Endothelial cell of umbilical vein (primary cell): ENCODE data around the gene CALHM1. TPM values are rescaled to one million over a fixed set of nuclear protein-coding genes. Genes with fewer than 3 reads are reported as not detected.
"Not testable (repeated sequence)": the region's sequence is repeated elsewhere in the genome, so short reads cannot be mapped to it uniquely, and the experiment has no call there.

Source experiments
- BruUV-seq: library from RNA; stranded (reverse); fragments of 400-500 nt; replicated peaks from 2 replicates; lab custom pipeline; 2021; lab: Mats Ljungman, UMichigan
- CTCF ChIA-PET: fragments of 300-600, 350-600 bp; sonication (Branson Sonifier 250); formaldehyde crosslinking; loops from one replicate; lab custom pipeline; 2021; ENCODE audit warnings: antibody characterized with exemption, inconsistent platforms; lab: Charles Lee
- POLR2A ChIA-PET: fragments of 300-600, 350-600 bp; sonication (Branson Sonifier 250); formaldehyde crosslinking; loops from one replicate; lab custom pipeline; 2021; ENCODE audit warnings: antibody characterized with exemption, inconsistent platforms; lab: Charles Lee
- DNase-seq: peaks from one replicate; pipeline ENCODE4 v3.0.0-alpha.2; 2011; ENCODE audit warnings: low read depth, low spot score
- FAIRE-seq: peaks from 2 replicates; lab custom pipeline; 2011; peaks lifted over from hg19 to GRCh38; lab: Jason Lieb, UNC
- H2AFZ ChIP-seq: 2 replicates; pipeline ENCODE4 v1.6.0; 2012; ENCODE audit warnings: low read depth, low read length, control low read depth, inconsistent platforms
- H3K27ac ChIP-seq: 2 replicates; pipeline ENCODE4 v1.5.1; 2011; ENCODE audit warnings: low read depth, mild to moderate bottlenecking, control low read depth, low read length, moderate library complexity; ENCODE audit not compliant: insufficient read depth
- H3K27me3 ChIP-seq, 2 experiments: 2 replicates each; pipeline versions ENCODE4 v1.6.0 to v1.6.1; 2011; ENCODE audit warnings: low read length in 2 of 2, mixed read lengths in 1 of 2; ENCODE audit not compliant: control insufficient read depth in 2 of 2, insufficient read depth in 2 of 2
- H3K36me3 ChIP-seq, 2 experiments: 2 replicates in 1 of 2; 3 replicates in 1 of 2; pipeline ENCODE4 v1.5.1; 2011; ENCODE audit warnings: low read length in 2 of 2, mild to moderate bottlenecking in 1 of 2, moderate library complexity in 1 of 2; ENCODE audit not compliant: control insufficient read depth in 2 of 2, insufficient read depth in 2 of 2; ENCODE audit errors: extremely low read depth in 1 of 2
- H3K4me1 ChIP-seq: 3 replicates; pipeline ENCODE4 v1.5.1; 2011; ENCODE audit warnings: mild to moderate bottlenecking, low read length; ENCODE audit not compliant: control insufficient read depth, insufficient read depth; ENCODE audit errors: extremely low read depth
- H3K4me2 ChIP-seq: 2 replicates; pipeline ENCODE4 v1.6.1; 2011; ENCODE audit warnings: low read length, control low read depth, mixed read lengths; ENCODE audit not compliant: insufficient read depth
- H3K4me3 ChIP-seq, 3 experiments: fragments of 200-600 bp in 1 of 3; sonication (generic), shearing (Covaris generic) in 1 of 3; replicated peaks in 1 of 3; 2 replicates each; pipeline ENCODE4 v1.5.1; 2011 to 2016; ENCODE audit warnings: control low read depth in 3 of 3, low read length in 3 of 3, mild to moderate bottlenecking in 2 of 3, inconsistent platforms in 1 of 3, low read depth in 1 of 3, moderate library complexity in 1 of 3; ENCODE audit not compliant: insufficient read depth in 1 of 3
- H3K79me2 ChIP-seq: 2 replicates; pipeline ENCODE4 v1.6.0; 2012; ENCODE audit warnings: low read length, inconsistent platforms; ENCODE audit not compliant: control insufficient read depth, insufficient read depth
- H3K9ac ChIP-seq: replicated peaks from 2 replicates; pipeline ENCODE3; 2011; ENCODE audit warnings: low read length, control low read depth; ENCODE audit not compliant: insufficient read depth; ENCODE audit errors: extremely low read depth
- H3K9me1 ChIP-seq: replicated peaks from 3 replicates; pipeline ENCODE4 v1.6.0; 2011; ENCODE audit warnings: mild to moderate bottlenecking, low read length; ENCODE audit not compliant: control insufficient read depth, insufficient read depth; ENCODE audit errors: extremely low read depth
- H3K9me3 ChIP-seq: replicated peaks from 2 replicates; pipeline ENCODE4 v1.5.1; 2012; ENCODE audit warnings: low read length, inconsistent platforms; ENCODE audit not compliant: control insufficient read depth, insufficient read depth
- H4K20me1 ChIP-seq: replicated peaks from 2 replicates; pipeline ENCODE3; 2011; ENCODE audit warnings: mild to moderate bottlenecking, low read length; ENCODE audit not compliant: control insufficient read depth, insufficient read depth; ENCODE audit errors: extremely low read depth
- EZH2 ChIP-seq: IDR thresholded peaks from 2 replicates; pipeline ENCODE4 v1.6.1; 2012; ENCODE audit warnings: borderline replicate concordance, low read depth, mild to moderate bottlenecking, moderate library complexity, low read length, inconsistent platforms; ENCODE audit not compliant: severe bottlenecking
- FOS ChIP-seq: IDR thresholded peaks from 2 replicates; pipeline ENCODE4 v1.6.1; 2011; ENCODE audit warnings: mild to moderate bottlenecking, low read length, moderate library complexity, borderline replicate concordance; ENCODE audit not compliant: insufficient read depth
- GATA2 ChIP-seq: IDR thresholded peaks from 2 replicates; pipeline ENCODE4 v1.7.0; 2011; ENCODE audit warnings: low read depth, mild to moderate bottlenecking, moderate library complexity, mixed read lengths, low read length; ENCODE audit not compliant: insufficient read length, insufficient read depth
- JUN ChIP-seq: IDR thresholded peaks from 2 replicates; pipeline ENCODE4 v1.6.1; 2011; ENCODE audit warnings: borderline replicate concordance, low read depth; ENCODE audit not compliant: insufficient read length, insufficient read depth
- MAX ChIP-seq: IDR thresholded peaks from 2 replicates; pipeline ENCODE4 v1.6.1; 2011; ENCODE audit not compliant: insufficient read depth, insufficient read length
- MYC ChIP-seq: IDR thresholded peaks from one replicate; pipeline ENCODE4 v1.6.1; 2011; ENCODE audit warnings: mild to moderate bottlenecking, low read depth, low read length
- POLR2A ChIP-seq: IDR thresholded peaks from 2 replicates; pipeline ENCODE4 v1.6.1; 2012; ENCODE audit warnings: low read depth, mild to moderate bottlenecking, control low read depth, low read length
- POLR2AphosphoS5 ChIP-seq: IDR thresholded peaks from 2 replicates; pipeline ENCODE4 v1.6.1; 2012; ENCODE audit warnings: low read depth, mild to moderate bottlenecking, control low read depth, low read length, moderate library complexity; ENCODE audit not compliant: insufficient read depth
- dilution Hi-C: fragments of 300-500 bp; cut with MboI; formaldehyde crosslinking; loops from one replicate; pipeline ENCODE4 v1.15.0; 2019; ENCODE audit warnings: low sequenced_read_pairs; ENCODE audit not compliant: extremely low pct_ligation_motif_present
- intact Hi-C: fragments of 100-400 bp; cut with micrococcal nuclease; formaldehyde crosslinking; loops from one replicate; pipeline ENCODE4 v1.10.0; 2022
- polyA plus RNA-seq, 4 experiments: library from polyadenylated mRNA; depleted of rRNA in 3 of 4; stranded (reverse) in 3 of 4; unstranded in 1 of 4; fragments of >200 nt; gene quantifications; 2 replicates each; pipeline versions ENCODE4 v1.2.1 to v1.2.3, GENCODE V29; 2011 to 2012; ENCODE audit warnings: missing spikeins in 1 of 4
- total RNA-seq: library from RNA; stranded (reverse); gene quantifications from 2 replicates; pipeline ENCODE4 v1.2.3, GENCODE V29; 2021
- TF ChIP-seq, protein P1 (sequence below), 2 donors: IDR thresholded peaks; 1 replicate in 1 of 2; 2 replicates in 1 of 2; pipeline ENCODE4 v1.5.1; 2011; ENCODE audit warnings: low read length in 2 of 2, mild to moderate bottlenecking in 2 of 2, moderate library complexity in 2 of 2, control low read depth in 1 of 2, inconsistent platforms in 1 of 2, low read depth in 1 of 2; ENCODE audit not compliant: insufficient read depth in 1 of 2; ENCODE audit errors: extremely low read depth in 1 of 2

The CALHM1 gene
- total and polyA plus RNA-seq, 2 donors (not counting 3 experiments of a cell fraction or from before 2014, with no cell fraction given): not detected

GRCh38 chr10:103487410-103487708 lies 28.7 kb upstream of the CALHM1 start:
- dilution Hi-C loops: no loop called here
- no peaks in the 10 kb centered on the region for H3K9me1 ChIP-seq
- CTCF ChIA-PET: interaction anchor here (2.1 to 3.7 kb wide), 2 partner anchors 71 to 106 kb away, joined by 4 to 45 read pairs; no protein-coding TSS in a partner anchor

DNA sequence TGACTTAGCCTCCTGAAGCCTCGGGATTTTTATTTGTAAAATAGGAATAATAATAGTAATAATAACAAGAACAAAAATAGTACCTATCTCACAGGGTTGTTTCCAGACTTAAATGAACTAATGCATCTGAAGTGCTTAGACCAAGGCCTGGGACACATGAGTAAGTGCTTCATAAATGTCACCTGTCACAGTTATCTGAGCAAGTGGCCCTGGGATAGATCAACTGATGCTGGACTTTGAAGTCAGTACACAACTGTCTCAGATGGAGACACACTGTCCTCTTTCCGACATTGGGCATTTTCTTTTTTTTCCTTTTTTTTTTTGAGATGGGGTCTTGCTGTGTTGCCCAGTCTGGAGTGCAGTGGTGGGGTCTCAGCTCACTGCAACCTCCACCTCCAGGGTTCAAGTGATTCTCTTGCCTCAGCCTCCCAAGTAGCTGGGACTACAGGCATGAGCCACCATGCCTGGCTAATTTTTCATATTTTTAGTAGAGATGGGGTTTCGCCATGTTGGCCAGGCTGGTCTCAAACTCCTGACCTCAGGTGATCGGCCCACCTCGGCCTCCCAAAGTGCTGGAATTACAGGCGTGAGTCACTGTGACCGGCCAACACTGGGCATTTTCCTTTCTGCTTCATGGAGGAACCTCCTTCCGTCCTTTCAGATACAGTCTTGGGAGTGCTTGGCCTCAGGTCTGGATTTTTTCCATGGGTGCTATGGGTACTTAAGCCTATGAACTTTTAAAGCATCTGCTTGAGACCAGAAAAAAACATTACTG lies 28.1 kb upstream of the CALHM1 start:
- FAIRE-seq, H3K4me3 ChIP-seq, H3K9me1 ChIP-seq, H3K4me2 ChIP-seq, dilution Hi-C loops, H3K9ac ChIP-seq, H3K9me3 ChIP-seq, H4K20me1 ChIP-seq, H3K36me3 ChIP-seq, DNase-seq, H3K27me3 ChIP-seq, H3K27ac ChIP-seq, H3K79me2 ChIP-seq, H2AFZ ChIP-seq, BruUV-seq, POLR2A ChIA-PET, H3K4me1 ChIP-seq: not testable (repeated sequence)
- CTCF ChIA-PET: interaction anchor here (0.9 to 3.7 kb wide), 8 partner anchors 8 to 199 kb away, joined by 3 to 45 read pairs (median 6); no protein-coding TSS in a partner anchor
- intact Hi-C loops: loop anchor here (1.0 to 5.0 kb wide), 2 partner anchors 55 to 240 kb away; partner anchors contain the start of gene RPEL1

More at GRCh38 chr10:103487410-103487708, 28.7 kb upstream of the CALHM1 start:
- no peak overlapping the region for H3K4me2 ChIP-seq
- no peak overlapping the region for H3K4me3 ChIP-seq
- TF ChIP-seq POLR2A (no peak), POLR2AphosphoS5 (no peak), MYC (no peak), GATA2 (no peak), MAX (no peak), EZH2 (no peak), FOS (no peak), JUN (no peak)
- TF ChIP-seq, protein P1, sequence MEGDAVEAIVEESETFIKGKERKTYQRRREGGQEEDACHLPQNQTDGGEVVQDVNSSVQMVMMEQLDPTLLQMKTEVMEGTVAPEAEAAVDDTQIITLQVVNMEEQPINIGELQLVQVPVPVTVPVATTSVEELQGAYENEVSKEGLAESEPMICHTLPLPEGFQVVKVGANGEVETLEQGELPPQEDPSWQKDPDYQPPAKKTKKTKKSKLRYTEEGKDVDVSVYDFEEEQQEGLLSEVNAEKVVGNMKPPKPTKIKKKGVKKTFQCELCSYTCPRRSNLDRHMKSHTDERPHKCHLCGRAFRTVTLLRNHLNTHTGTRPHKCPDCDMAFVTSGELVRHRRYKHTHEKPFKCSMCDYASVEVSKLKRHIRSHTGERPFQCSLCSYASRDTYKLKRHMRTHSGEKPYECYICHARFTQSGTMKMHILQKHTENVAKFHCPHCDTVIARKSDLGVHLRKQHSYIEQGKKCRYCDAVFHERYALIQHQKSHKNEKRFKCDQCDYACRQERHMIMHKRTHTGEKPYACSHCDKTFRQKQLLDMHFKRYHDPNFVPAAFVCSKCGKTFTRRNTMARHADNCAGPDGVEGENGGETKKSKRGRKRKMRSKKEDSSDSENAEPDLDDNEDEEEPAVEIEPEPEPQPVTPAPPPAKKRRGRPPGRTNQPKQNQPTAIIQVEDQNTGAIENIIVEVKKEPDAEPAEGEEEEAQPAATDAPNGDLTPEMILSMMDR (IDR thresholded peaks at IDR 0.05; ENCODE audit: extremely low read depth in 1 of 2, insufficient read depth in 1 of 2, low read depth in 1 of 2, low read length in 2 of 2): no peak
- H3K27me3 ChIP-seq: no peaks in the 10 kb centered on the region
- H3K27ac ChIP-seq: no peak overlapping the region
- H3K4me1 ChIP-seq: no peaks in the 10 kb centered on the region
- intact Hi-C loops: loop anchor here (5.0 kb wide), 1 partner anchor 240 kb away; the partner anchor contains the start of gene RPEL1
- DNase-seq: no peak
- H3K79me2 ChIP-seq: no peaks in the 10 kb centered on the region
- no peak for FAIRE-seq
- POLR2A ChIA-PET: no interaction called here
- no peaks in the 10 kb centered on the region for H4K20me1 ChIP-seq
- no TSS peak for BruUV-seq
- H3K9ac ChIP-seq: no peak overlapping the region
- H2AFZ ChIP-seq: no peak overlapping the region
- no peaks in the 10 kb centered on the region for H3K9me3 ChIP-seq
- H3K36me3 ChIP-seq: no peaks in the 10 kb centered on the region
